K562 (cell line): ENCODE measurements around the gene SPHKAP. TPM values are rescaled to one million over a fixed set of nuclear protein-coding genes. Genes with fewer than 3 reads are reported as not detected.

ENCODE experiments used
- ATAC-seq: fragments of 200-7000 bp; cut with Tn5 transposase; 3 replicates; pipeline ENCODE4 v1.9.1; 2020; ENCODE audit warnings: moderate library complexity
- BruUV-seq: library from RNA; stranded (reverse); fragments of 400-500 nt; replicated peaks from 2 replicates; lab custom pipeline; 2021; lab: Mats Ljungman, UMichigan
- CTCF ChIA-PET: fragments of 300-600 bp; formaldehyde crosslinking; extraction: SDS; loops from one replicate; lab custom pipeline; 2021; ENCODE audit warnings: low intra/inter-chr PET ratio; lab: Yijun Ruan, JAX
- POLR2A ChIA-PET: fragments of 300-600, 350-650 bp; sonication (Branson Sonifier 250); formaldehyde crosslinking; extraction: SDS; loops from one replicate; lab custom pipeline; 2021; ENCODE audit warnings: antibody characterized with exemption, inconsistent platforms; lab: Yijun Ruan, JAX
- DNase-seq, 4 experiments: peaks; one replicate each; pipeline versions ENCODE4 v3.0.0 to v3.0.0-alpha.2; 2011 to 2018; ENCODE audit warnings: low spot score in 3 of 4, mixed read lengths in 3 of 4; ENCODE audit errors: extremely low read depth in 1 of 4
- FAIRE-seq: peaks from 2 replicates; lab custom pipeline; 2011; peaks lifted over from hg19 to GRCh38; lab: Jason Lieb, UNC
- H2AFZ ChIP-seq: 2 replicates; pipeline ENCODE4 v1.6.0; 2011; ENCODE audit warnings: low read depth, low read length, control low read depth, inconsistent platforms
- H3K27ac ChIP-seq: fragments of 200-600 bp; 3 replicates; pipeline ENCODE4 v1.8.0; 2011; ENCODE audit warnings: low read depth, mild to moderate bottlenecking, control low read depth, inconsistent platforms, low read length, moderate library complexity, mixed read lengths; ENCODE audit errors: extremely low read depth
- H3K27me3 ChIP-seq, 2 experiments: fragments of 300-600 bp in 1 of 2; 2 replicates in 1 of 2; 3 replicates in 1 of 2; pipeline versions ENCODE4 v1.6.0 to v1.8.0; 2011; ENCODE audit warnings: inconsistent platforms in 2 of 2, low read length in 2 of 2, mild to moderate bottlenecking in 1 of 2, mixed read lengths in 1 of 2, moderate library complexity in 1 of 2; ENCODE audit not compliant: control insufficient read depth in 2 of 2, insufficient read depth in 2 of 2
- H3K36me3 ChIP-seq: fragments of 300-600 bp; 3 replicates; pipeline ENCODE4 v1.8.0; 2011; ENCODE audit warnings: mild to moderate bottlenecking, low read length, inconsistent platforms; ENCODE audit not compliant: control insufficient read depth, insufficient read depth
- H3K4me1 ChIP-seq, 2 experiments: fragments of 200-600 bp in 1 of 2; replicated peaks in 1 of 2; 2 replicates in 1 of 2; 3 replicates in 1 of 2; pipeline versions ENCODE4 v1.5.1 to v1.8.0; 2011; ENCODE audit warnings: inconsistent platforms in 2 of 2, low read length in 2 of 2, mild to moderate bottlenecking in 1 of 2, mixed read lengths in 1 of 2, moderate library complexity in 1 of 2; ENCODE audit not compliant: control insufficient read depth in 2 of 2, insufficient read depth in 2 of 2
- H3K4me2 ChIP-seq: 2 replicates; pipeline ENCODE4 v1.6.1; 2011; ENCODE audit warnings: low read length, control low read depth, inconsistent platforms, mixed read lengths; ENCODE audit not compliant: insufficient read depth
- H3K4me3 ChIP-seq: fragments of 200-600 bp; sonication (generic), shearing (Covaris generic); 2 replicates; pipeline ENCODE4 v1.5.1; 2016; ENCODE audit warnings: control low read depth, inconsistent platforms
- H3K79me2 ChIP-seq: fragments of 200-600 bp; 3 replicates; pipeline ENCODE4 v1.8.0; 2011; ENCODE audit warnings: low read length, inconsistent platforms; ENCODE audit not compliant: control insufficient read depth, insufficient read depth
- H3K9ac ChIP-seq, 2 experiments: 2 replicates each; pipeline versions ENCODE4 v1.6.0 to v1.6.1; 2011; ENCODE audit warnings: low read depth in 2 of 2, low read length in 2 of 2, control low read depth in 1 of 2, inconsistent platforms in 1 of 2, mild to moderate bottlenecking in 1 of 2, mixed read lengths in 1 of 2; ENCODE audit not compliant: insufficient read depth in 1 of 2
- H3K9me1 ChIP-seq: one replicate; pipeline ENCODE4 v1.6.0; 2011; ENCODE audit warnings: inconsistent platforms, mild to moderate bottlenecking, low read length, moderate library complexity; ENCODE audit not compliant: control insufficient read depth, insufficient read depth
- H3K9me3 ChIP-seq: replicated peaks from 2 replicates; pipeline ENCODE4 v1.5.1; 2011; ENCODE audit warnings: low read depth, low read length, inconsistent platforms; ENCODE audit not compliant: control insufficient read depth, insufficient read depth
- H4K20me1 ChIP-seq: replicated peaks from 2 replicates; pipeline ENCODE4 v1.6.1; 2011; ENCODE audit warnings: low read length, inconsistent platforms, mixed read lengths; ENCODE audit not compliant: control insufficient read depth, insufficient read depth
- EZH2 ChIP-seq: IDR thresholded peaks from 2 replicates; pipeline ENCODE4 v1.6.1; 2012; ENCODE audit warnings: low read depth, mild to moderate bottlenecking, inconsistent platforms, low read length, borderline replicate concordance
- FOXP4 ChIP-seq: sonication (generic); formaldehyde crosslinking; IDR thresholded peaks from 2 replicates; pipeline ENCODE4 v1.8.0; 2022; ENCODE audit warnings: mild to moderate bottlenecking, missing genetic modification reagents, borderline replicate concordance
- ILK ChIP-seq: fragments of 450-650 bp; IDR thresholded peaks from 2 replicates; pipeline ENCODE4 v1.6.1; 2016; ENCODE audit warnings: missing genetic modification characterization, low read depth, mild to moderate bottlenecking, missing compliant biosample characterization, moderate library complexity, borderline replicate concordance
- KAT8 ChIP-seq: fragments of 450-650 bp; IDR thresholded peaks from 2 replicates; pipeline ENCODE4 v1.6.1; 2016; ENCODE audit warnings: low read depth, mild to moderate bottlenecking
- MLX ChIP-seq, 2 experiments: fragments of 450-650 bp in 1 of 2; sonication (generic) in 1 of 2; formaldehyde crosslinking; conservative IDR thresholded peaks; 2 replicates each; pipeline versions ENCODE4 v1.4.0 to v1.8.1; 2020 to 2022; ENCODE audit warnings: mild to moderate bottlenecking in 1 of 2, missing genetic modification reagents in 1 of 2
- POLR2G ChIP-seq: fragments of 200-400 bp; formaldehyde crosslinking; IDR thresholded peaks from 2 replicates; pipeline ENCODE4 v1.6.1; 2017; ENCODE audit warnings: low read depth, mild to moderate bottlenecking, antibody characterized with exemption, low read length, moderate library complexity
- PYGO2 ChIP-seq: fragments of 450-650 bp; IDR thresholded peaks from 2 replicates; pipeline ENCODE4 v1.6.1; 2016; ENCODE audit warnings: mild to moderate bottlenecking, missing genetic modification characterization, moderate library complexity, missing compliant biosample characterization
- TCFL5 ChIP-seq: fragments of 250-450 bp; sonication (Bioruptor Pico); conservative IDR thresholded peaks from 2 replicates; pipeline ENCODE4 v1.6.1; 2021; ENCODE audit warnings: mild to moderate bottlenecking, moderate library complexity, matching md5 sums
- TEAD4 ChIP-seq, 2 experiments: sonication (generic) in 1 of 2; formaldehyde crosslinking in 1 of 2; IDR thresholded peaks; 2 replicates each; pipeline versions ENCODE4 v1.6.1 to v1.8.0; 2012 to 2022; ENCODE audit warnings: borderline replicate concordance in 1 of 2, inconsistent platforms in 1 of 2, low read length in 1 of 2, mild to moderate bottlenecking in 1 of 2, missing genetic modification reagents in 1 of 2
- ZNF133 ChIP-seq: fragments of 250-450 bp; sonication (Bioruptor Pico); IDR thresholded peaks from 2 replicates; pipeline ENCODE4 v1.4.0; 2020; ENCODE audit warnings: mild to moderate bottlenecking
- ZNF318 ChIP-seq, 2 experiments: fragments of 450-650 bp; IDR thresholded peaks; 2 replicates each; pipeline ENCODE4 v1.6.1; 2016; ENCODE audit warnings: mild to moderate bottlenecking in 2 of 2, borderline replicate concordance in 1 of 2, low read depth in 1 of 2, moderate library complexity in 1 of 2
- in situ Hi-C: fragments of 300-500 bp; cut with MboI; formaldehyde crosslinking; loops from 4 replicates; pipeline ENCODE4 v1.15.0; 2018; ENCODE audit warnings: inconsistent platforms, mixed read lengths
- intact Hi-C: fragments of 100-400 bp; cut with micrococcal nuclease; formaldehyde crosslinking; loops from 2 replicates; pipeline ENCODE4 v1.14.2; 2022
- polyA plus RNA-seq, 8 experiments: library from polyadenylated mRNA; depleted of rRNA in 4 of 8; stranded (reverse) in 5 of 8; unstranded in 3 of 8; fragments of >200 nt; fragmentation: Nextera tagmentation in 2 of 8; fragmentation: Illumina TruSeq in 1 of 8; extraction: Ambion mirVana in 2 of 8; extraction: Trizol in 1 of 8; gene quantifications; 2 replicates each; pipeline versions ENCODE4 v1.2.1 to v1.2.3, GENCODE V29; 2011 to 2014; ENCODE audit warnings: inconsistent platforms in 1 of 8, missing spikeins in 1 of 8
- total RNA-seq, 7 experiments: library from RNA; depleted of rRNA in 6 of 7; stranded (reverse); fragments of >200 nt in 6 of 7; fragmentation: Illumina TruSeq in 2 of 7; extraction: Trizol in 2 of 7; gene quantifications; 2 replicates each; pipeline versions ENCODE4 v1.2.1 to v1.2.3, GENCODE V29; 2011 to 2021; ENCODE audit warnings: low replicate concordance in 1 of 7

The SPHKAP gene
- total and polyA plus RNA-seq, 9 of the 15 experiments (the other 6 are each of a cell fraction or from before 2014, with no cell fraction given): not detected

- Histone ChIP-seq H2AFZ (no peak overlapping the region), H3K27me3 (no peaks in the 10 kb centered on the region), H3K79me2 (no peaks in the 10 kb centered on the region), H3K9me3 (no peaks in the 10 kb centered on the region), H3K27ac (no peak overlapping the region), H4K20me1 (no peaks in the 10 kb centered on the region), H3K4me1 (no peaks in the 10 kb centered on the region), H3K9ac (no peak overlapping the region), H3K4me2 (no peak overlapping the region), H3K4me3 (no peak overlapping the region), H3K36me3 (no peaks in the 10 kb centered on the region), H3K9me1 (no peaks in the 10 kb centered on the region)
- BruUV-seq: no TSS peak
- intact Hi-C loops (no loop called here), in situ Hi-C loops (no loop called here)
- DNase-seq: no peak
- no peak for ATAC-seq
- ChIA-PET POLR2A (no interaction called here), CTCF (no interaction called here)
- no peak for FAIRE-seq
- TF ChIP-seq ILK (tag) (no peak), MLX (CRISPR knock-in tag; conservative IDR thresholded peaks at IDR 0.05) (no peak), FOXP4 (no peak), TEAD4 (IDR thresholded peaks at IDR 0.05; ENCODE audit: low read length) (no peak), TEAD4 (CRISPR knock-in tag; IDR thresholded peaks at IDR 0.05; ENCODE audit: borderline replicate concordance) (no peak), POLR2G (no peak), TCFL5 (CRISPR knock-in tag) (no peak), ZNF318 (IDR thresholded peaks at IDR 0.05; ENCODE audit: borderline replicate concordance in 1 of 2, low read depth in 1 of 2) (no peak), KAT8 (no peak), ZNF133 (no peak), PYGO2 (no peak), EZH2 (no peak)
Observed at GRCh38 chr2:228224410-228224809, 42.9 kb upstream of the SPHKAP start.
